SU-DHL-6 (cell line): ENCODE data around the gene PPP1R14C.

Experiments used
- H2AFZ ChIP-seq: fragments of 200-600 bp; sonication (generic); 2 replicates; pipeline ENCODE4 v1.6.1; 2014; ENCODE audit warnings: low read depth, mild to moderate bottlenecking, moderate library complexity, mixed read lengths, antibody characterized with exemption, low read length; ENCODE audit not compliant: severe bottlenecking
- H3F3A ChIP-seq: fragments of 200-600 bp; shearing (Covaris generic); 2 replicates; pipeline ENCODE4 v1.6.0; 2016; ENCODE audit warnings: antibody characterized with exemption, mild to moderate bottlenecking; ENCODE audit not compliant: insufficient read depth
- H3K27ac ChIP-seq: fragments of 200-600 bp; sonication (generic); 2 replicates; pipeline ENCODE4 v1.5.1; 2016; ENCODE audit warnings: low read depth, mild to moderate bottlenecking, low read length, moderate library complexity, mixed read lengths
- H3K27me3 ChIP-seq: fragments of 200-600 bp; sonication (generic), shearing (Covaris generic); 2 replicates; pipeline ENCODE4 v1.6.0; 2014; ENCODE audit warnings: mild to moderate bottlenecking, low read length
- H3K36me3 ChIP-seq: fragments of 200-600 bp; sonication (generic); 2 replicates; pipeline ENCODE4 v1.6.1; 2014; ENCODE audit warnings: mild to moderate bottlenecking, low read length, mixed read lengths
- H3K4me2 ChIP-seq: fragments of 300-600, 200-600 bp; shearing (Covaris generic), sonication (generic); 2 replicates; pipeline ENCODE4 v1.6.0; 2014; ENCODE audit warnings: low read length, low read depth, mild to moderate bottlenecking; ENCODE audit not compliant: poor library complexity, severe bottlenecking
- H3K4me3 ChIP-seq: fragments of 200-600 bp; sonication (generic); 2 replicates; pipeline ENCODE4 v1.5.1; 2014; ENCODE audit warnings: antibody characterized with exemption, low read length, mild to moderate bottlenecking, mixed read lengths; ENCODE audit not compliant: insufficient read depth, poor library complexity, severe bottlenecking
- H3K79me2 ChIP-seq: fragments of 200-600 bp; sonication (generic); 2 replicates; pipeline ENCODE4 v1.6.1; 2014; ENCODE audit warnings: mild to moderate bottlenecking, low read length, moderate library complexity; ENCODE audit not compliant: insufficient read depth
- H3K9ac ChIP-seq: fragments of 200-600 bp; sonication (generic); 2 replicates; pipeline ENCODE4 v1.7.0; 2014; ENCODE audit warnings: mild to moderate bottlenecking, low read length
- H3K9me2 ChIP-seq: fragments of 200-600 bp; sonication (generic); replicated peaks from 2 replicates; pipeline ENCODE4 v1.6.1; 2014; ENCODE audit warnings: low read length; ENCODE audit not compliant: insufficient read depth
- H3K9me3 ChIP-seq: fragments of 200-600 bp; sonication (generic); 2 replicates; pipeline ENCODE4 v1.6.1; 2014; ENCODE audit warnings: low read length, mixed read lengths; ENCODE audit not compliant: insufficient read depth
- H4K20me1 ChIP-seq: fragments of 200-600 bp; sonication (generic); 2 replicates; pipeline ENCODE4 v1.6.1; 2014; ENCODE audit warnings: low read depth, mild to moderate bottlenecking, antibody characterized with exemption, low read length, moderate library complexity, mixed read lengths
- CTCF ChIP-seq: fragments of 200-600 bp; sonication (generic); IDR thresholded peaks from one replicate; pipeline ENCODE4 v1.5.1; 2017; ENCODE audit warnings: antibody characterized with exemption, mild to moderate bottlenecking, low read length, moderate library complexity; ENCODE audit not compliant: insufficient read depth, poor library complexity, severe bottlenecking
- EZH2phosphoT487 ChIP-seq: fragments of 200-600 bp; sonication (generic), shearing (Covaris generic); conservative IDR thresholded peaks from 2 replicates; pipeline ENCODE4 v1.6.1; 2018; ENCODE audit warnings: mild to moderate bottlenecking, antibody characterized with exemption, low read length, moderate library complexity, mixed read lengths

Gene PPP1R14C

GRCh38 chr6:150256618-150257272, 113.9 kb downstream of the PPP1R14C start:
- Histone ChIP-seq H3K27me3 (peaks cover 3% of the 10 kb centered on the region; the same call in 1 of the 2 replicates), H3K4me2 (no peak overlapping the region), H3F3A (no peaks in the 10 kb centered on the region), H3K9me2 (no peaks in the 10 kb centered on the region), H3K4me3 (no peak overlapping the region), H3K9ac (no peak overlapping the region), H3K79me2 (no peaks in the 10 kb centered on the region), H3K27ac (no peak overlapping the region), H2AFZ (no peak overlapping the region), H3K36me3 (no peaks in the 10 kb centered on the region), H4K20me1 (no peaks in the 10 kb centered on the region), H3K9me3 (no peaks in the 10 kb centered on the region)
- TF ChIP-seq CTCF (no peak), EZH2phosphoT487 (no peak)

- Histone ChIP-seq H3K9ac (no peak overlapping the region), H3K27me3 (peaks cover 3% of the 10 kb centered on the region; the same call in 1 of the 2 replicates), H3K4me3 (no peak overlapping the region), H4K20me1 (no peaks in the 10 kb centered on the region), H3K27ac (no peak overlapping the region), H3F3A (no peaks in the 10 kb centered on the region), H3K36me3 (no peaks in the 10 kb centered on the region), H2AFZ (no peak overlapping the region), H3K9me3 (no peaks in the 10 kb centered on the region), H3K79me2 (no peaks in the 10 kb centered on the region), H3K4me2 (no peak overlapping the region), H3K9me2 (no peaks in the 10 kb centered on the region)
- TF ChIP-seq EZH2phosphoT487 (no peak), CTCF (no peak)
Observed at GRCh38 chr6:150258381-150258780, 115.5 kb downstream of the PPP1R14C start.

- no peak for TF ChIP-seq EZH2phosphoT487
- no peak for TF ChIP-seq CTCF
- H3K4me2 ChIP-seq, result no peak overlapping the region
- no peaks in the 10 kb centered on the region for H3K9me2 ChIP-seq
- no peaks in the 10 kb centered on the region for H4K20me1 ChIP-seq
- H3K9me3 ChIP-seq, result no peaks in the 10 kb centered on the region
- no peaks in the 10 kb centered on the region for H3F3A ChIP-seq
- H3K36me3 ChIP-seq, result no peaks in the 10 kb centered on the region
- no peak overlapping the region for H3K27ac ChIP-seq
- no peak overlapping the region for H3K4me3 ChIP-seq
- peaks cover 3% of the 10 kb centered on the region; the same call in 1 of the 2 replicates for H3K27me3 ChIP-seq
- H3K79me2 ChIP-seq, result no peaks in the 10 kb centered on the region
- H2AFZ ChIP-seq, result no peak overlapping the region
- H3K9ac ChIP-seq, result no peak overlapping the region
Observed at GRCh38 chr6:150260931-150261330, 118.1 kb downstream of the PPP1R14C start.
